ENCODE data around the gene ST6GAL1.

GRCh38 chr3:187084580-187084979 is 154.3 kb downstream of the ST6GAL1 start:
- TF ChIP-seq, protein P1, sequence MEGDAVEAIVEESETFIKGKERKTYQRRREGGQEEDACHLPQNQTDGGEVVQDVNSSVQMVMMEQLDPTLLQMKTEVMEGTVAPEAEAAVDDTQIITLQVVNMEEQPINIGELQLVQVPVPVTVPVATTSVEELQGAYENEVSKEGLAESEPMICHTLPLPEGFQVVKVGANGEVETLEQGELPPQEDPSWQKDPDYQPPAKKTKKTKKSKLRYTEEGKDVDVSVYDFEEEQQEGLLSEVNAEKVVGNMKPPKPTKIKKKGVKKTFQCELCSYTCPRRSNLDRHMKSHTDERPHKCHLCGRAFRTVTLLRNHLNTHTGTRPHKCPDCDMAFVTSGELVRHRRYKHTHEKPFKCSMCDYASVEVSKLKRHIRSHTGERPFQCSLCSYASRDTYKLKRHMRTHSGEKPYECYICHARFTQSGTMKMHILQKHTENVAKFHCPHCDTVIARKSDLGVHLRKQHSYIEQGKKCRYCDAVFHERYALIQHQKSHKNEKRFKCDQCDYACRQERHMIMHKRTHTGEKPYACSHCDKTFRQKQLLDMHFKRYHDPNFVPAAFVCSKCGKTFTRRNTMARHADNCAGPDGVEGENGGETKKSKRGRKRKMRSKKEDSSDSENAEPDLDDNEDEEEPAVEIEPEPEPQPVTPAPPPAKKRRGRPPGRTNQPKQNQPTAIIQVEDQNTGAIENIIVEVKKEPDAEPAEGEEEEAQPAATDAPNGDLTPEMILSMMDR (IDR thresholded peaks at IDR 0.05; ENCODE audit: insufficient read depth, low read depth, low read length) = no peak
- no peak for TF ChIP-seq EZH2 (IDR thresholded peaks at IDR 0.05; ENCODE audit: insufficient read depth, low read length)

Measured in astrocyte (in vitro differentiated cells and primary cell).